ENCODE measurements around the gene RAD51D.
"Not testable (repeated sequence)": the region's sequence is repeated elsewhere in the genome, so short reads cannot be mapped to it uniquely, and the experiment has no call there.

Gene RAD51D

GRCh38 chr17:35141681-35142466 is 22.2 kb upstream of the RAD51D start, which contains the start of gene NLE1:
TSS of gene NLE1 (minus strand) at chr17:35142303. CDS start at chr17:35142275, 28 bp downstream.
- DNase-seq (ENCODE audit: low spot score), result peak; percentile 97

DNA sequence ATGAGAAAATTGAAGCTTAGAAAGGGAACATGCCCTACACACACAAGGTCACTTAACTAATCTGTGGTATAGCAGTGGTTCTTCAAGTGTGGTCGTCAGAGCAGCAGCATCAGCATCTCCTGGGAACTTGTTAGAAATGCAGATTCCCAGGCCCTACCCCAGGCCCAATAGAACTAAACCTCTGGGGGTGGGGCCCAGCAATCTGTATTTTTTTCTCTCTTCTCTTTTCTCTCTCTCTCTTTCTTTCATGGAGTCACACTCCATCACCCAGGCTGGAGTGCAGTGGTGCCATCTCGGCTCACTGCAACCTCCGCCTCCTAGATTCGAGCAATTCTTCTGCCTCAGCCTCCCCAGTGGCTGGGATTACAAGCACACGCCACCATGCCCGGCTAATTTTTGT is 18.6 kb upstream of the RAD51D start:
- no peak for DNase-seq (ENCODE audit: low spot score)

DNA sequence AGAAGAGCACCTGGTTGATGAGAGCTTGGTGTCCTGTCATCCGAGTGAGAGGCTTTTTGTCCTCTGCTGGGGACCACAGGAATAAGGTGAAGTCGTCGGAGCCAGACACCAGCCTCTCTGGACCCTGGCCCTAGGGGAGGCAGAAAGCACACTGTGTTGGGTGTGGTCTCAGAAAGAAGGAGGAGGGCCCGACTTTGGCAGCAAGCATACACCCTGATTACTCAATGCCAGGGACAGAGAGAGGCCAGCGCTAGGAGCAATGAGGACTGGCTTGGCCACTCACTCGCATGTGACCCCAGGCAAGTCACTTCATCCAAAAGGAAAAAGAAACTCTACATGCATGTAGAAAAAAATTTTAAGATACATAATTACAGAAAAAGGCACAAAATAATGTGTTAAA is 15.7 kb upstream of the RAD51D start:
- no peak for DNase-seq (ENCODE audit: low spot score)

GRCh38 chr17:35132816-35133550 is 13.3 kb upstream of the RAD51D start:
- DNase-seq (ENCODE audit: low spot score), result no peak

DNA sequence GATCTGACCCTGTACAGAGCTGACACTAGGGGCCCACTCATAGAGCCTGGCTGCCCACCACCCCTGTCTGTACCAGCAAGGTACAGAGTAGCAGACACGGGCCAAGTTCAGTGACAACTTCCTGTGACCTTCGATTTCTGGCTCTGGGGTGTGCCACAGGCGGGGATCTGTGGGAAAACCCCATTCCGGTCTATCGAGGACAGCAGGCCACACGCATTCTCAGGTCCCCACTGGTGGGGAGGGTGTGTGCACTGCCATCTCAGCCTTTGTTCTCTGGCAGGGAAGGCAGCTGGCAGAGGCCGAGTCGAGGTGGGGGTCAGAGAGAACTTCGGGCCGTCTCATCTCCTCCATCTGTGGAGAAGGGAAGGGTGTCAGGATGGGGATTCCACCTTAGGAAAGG is 12.4 kb upstream of the RAD51D start:
- no peak for DNase-seq (ENCODE audit: low spot score)

DNA sequence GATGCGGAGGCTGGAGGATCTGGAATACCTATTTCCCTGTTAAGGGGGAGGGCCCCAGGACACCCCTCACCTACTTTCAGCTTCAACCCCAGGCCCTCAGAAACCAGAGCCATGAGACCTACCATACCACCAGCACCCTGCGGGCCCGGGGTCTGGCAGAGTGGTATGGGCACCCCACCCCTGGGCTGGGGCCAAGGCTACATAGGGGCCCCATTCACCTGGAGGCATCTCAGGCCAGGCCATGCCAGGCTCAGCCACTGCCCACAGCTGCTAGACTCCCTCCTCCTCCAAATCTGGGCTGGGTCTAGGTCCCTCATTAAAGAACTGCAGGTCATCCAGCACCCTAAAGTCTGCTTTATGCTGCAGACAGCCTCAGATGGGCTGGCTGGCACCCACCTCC is 10.7 kb upstream of the RAD51D start:
- no peak for DNase-seq (ENCODE audit: low spot score)

DNA sequence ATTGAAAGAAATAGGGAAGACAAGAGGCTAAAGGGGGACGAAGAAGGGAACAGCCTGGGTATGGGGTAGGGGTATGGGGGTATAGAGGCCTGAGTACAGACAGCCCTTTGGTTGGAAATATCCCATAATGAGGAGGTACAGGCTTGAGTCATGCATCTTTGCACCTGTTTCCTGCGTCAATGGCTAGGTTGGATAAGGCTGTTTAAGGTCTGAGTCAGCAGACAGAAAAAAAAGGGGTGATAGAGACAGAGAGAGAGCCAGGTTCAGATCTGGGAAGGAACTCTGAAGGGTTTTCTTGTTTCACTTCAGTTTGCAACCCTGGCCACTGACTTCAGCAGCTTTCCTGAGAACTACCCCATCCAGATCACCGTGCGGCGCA is 10.3 kb upstream of the RAD51D start:
- DNase-seq (ENCODE audit: low spot score), result no peak

DNA sequence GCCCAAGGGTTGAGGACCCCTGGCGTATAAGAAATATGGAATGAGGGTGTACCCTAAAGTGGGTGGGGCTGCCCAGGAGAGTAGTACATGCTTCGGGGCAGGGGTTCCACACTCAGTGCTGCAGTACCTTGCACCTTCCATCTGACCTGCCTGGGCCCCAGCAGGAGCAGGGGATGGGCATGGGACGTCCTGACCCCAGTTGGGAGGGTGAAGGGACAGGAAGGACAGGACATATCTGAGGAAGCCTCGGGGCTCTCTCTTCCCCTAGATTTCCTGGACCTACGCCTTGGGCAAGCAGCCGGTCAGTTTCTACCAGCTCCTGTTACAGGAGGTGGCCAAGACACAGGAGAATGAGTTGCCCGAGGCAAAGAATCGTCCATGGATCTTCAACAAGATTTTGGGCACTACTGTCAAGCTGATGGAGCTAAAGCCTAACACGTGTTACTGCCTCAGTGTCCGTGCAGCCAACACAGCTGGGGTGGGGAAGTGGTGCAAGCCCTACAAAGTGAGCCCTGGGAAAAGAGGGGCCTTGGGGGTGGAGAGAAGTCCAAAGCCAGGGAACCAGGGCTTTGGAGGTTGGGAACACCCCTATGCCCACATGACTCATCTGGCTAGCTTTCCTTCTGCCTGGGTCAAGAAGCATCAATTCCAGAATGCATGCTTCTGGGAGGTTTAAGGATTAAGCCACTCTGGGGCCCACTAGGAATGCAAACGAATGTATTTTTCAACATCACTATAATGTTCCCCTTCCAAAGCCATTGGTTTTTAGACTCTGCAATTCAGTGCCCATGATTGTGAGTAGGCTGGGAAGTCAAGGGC is 9.7 kb upstream of the RAD51D start:
- DNase-seq (ENCODE audit: low spot score), result no peak

GRCh38 chr17:35127751-35128514 is 8.3 kb upstream of the RAD51D start:
- DNase-seq (ENCODE audit: low spot score), result no peak

GRCh38 chr17:35121315-35121714 is 1.7 kb upstream of the RAD51D start, which contains the start of gene FNDC8:
TSS of gene FNDC8 (plus strand) at chr17:35121615. CDS start at chr17:35121694, 79 bp downstream.
- DNase-seq (ENCODE audit: low spot score), result no peak

GRCh38 chr17:35117984-35118383 is 1.7 kb downstream of the RAD51D start:
- DNase-seq (ENCODE audit: low spot score), result no peak

DNA sequence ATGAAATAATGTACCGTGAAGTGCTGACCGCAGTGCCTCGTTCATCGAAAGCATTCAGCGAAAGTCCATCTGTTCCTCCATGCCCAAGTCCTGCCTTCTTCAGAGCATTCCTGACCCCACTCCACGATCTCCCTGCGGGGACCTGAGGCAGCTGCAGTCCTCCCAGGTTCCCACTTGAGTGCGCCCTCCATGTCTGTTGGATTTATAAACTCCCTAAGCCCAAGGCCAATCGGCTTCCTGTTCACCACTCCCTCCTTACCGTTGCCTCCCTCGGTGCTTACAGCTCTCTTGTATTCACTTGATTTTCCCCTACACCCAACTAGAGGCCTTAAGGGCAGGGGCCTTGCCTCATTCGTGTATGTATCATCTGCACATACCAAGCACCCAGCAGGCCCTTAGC is 2.8 kb downstream of the RAD51D start:
- no peak for DNase-seq (ENCODE audit: low spot score)

GRCh38 chr17:35110791-35111190 is 8.9 kb downstream of the RAD51D start:
- DNase-seq (ENCODE audit: low spot score), result not testable (repeated sequence)

DNA sequence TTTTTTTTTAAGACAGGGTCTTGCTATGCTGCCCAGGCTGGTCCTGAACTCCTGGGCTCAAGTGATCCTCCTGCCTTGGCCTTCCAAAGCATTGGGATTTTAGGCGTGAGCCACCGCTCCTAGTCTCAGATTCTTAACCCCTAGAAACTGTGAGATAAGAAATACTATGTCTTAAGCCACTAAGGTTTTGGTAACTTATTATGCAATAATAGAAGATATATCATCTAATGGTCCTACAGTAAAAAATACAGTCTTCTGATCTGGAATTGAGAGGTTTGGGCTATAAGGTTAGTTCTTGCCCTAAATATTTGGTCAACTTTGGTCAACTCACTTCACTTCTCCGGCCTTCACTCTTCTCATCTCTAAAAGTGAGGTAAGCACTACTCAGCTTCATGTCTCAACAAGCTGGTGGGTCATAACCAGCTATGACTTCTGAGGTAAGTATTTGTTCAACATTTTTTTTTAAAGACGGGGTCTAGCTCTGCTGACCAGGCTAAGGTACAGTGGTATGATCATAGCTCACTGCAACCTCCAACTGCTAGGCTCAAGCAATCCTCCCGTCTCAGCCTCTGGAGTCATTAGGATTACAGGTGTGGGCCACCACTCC is 14.7 kb downstream of the RAD51D start:
- DNase-seq (ENCODE audit: low spot score), result no peak

DNA sequence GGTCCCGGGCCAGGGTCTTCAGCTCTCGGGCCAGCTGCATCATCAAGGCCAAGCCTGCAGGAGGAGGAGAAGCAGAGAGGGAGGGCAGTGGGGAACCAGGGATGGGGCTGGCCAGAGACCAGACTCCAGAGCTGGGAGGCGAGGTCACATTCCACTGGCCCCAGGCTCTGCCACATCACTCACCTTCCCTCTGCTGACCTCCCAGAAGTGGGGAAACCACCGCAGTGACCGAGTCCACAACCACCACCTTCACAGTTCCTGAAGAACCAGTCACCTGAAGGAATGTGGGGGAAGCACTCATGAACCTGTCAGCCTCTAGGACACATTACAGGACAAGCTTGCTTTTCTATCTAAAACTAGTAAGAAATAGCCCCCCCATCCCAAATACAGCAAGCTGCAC is 16.4 kb downstream of the RAD51D start:
- no peak for DNase-seq (ENCODE audit: low spot score)

DNA sequence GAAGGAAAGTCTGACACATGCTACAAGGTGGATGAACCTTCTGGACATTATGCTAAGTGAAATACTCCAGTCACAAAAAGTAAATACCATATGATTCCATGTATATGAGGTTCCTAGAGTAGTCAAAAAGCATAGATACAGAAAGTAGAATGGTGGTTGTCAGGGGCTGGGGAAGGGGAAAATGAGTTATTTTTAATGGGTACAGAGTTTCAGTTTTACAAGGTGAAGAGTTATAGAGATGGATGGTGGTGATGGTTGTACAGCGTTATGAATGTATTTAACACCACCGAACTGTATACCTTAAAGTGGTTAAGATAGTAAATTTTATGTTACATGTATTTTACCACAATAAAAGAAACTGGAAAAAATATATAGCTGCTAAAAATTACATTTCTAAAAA is 17.9 kb downstream of the RAD51D start:
- no peak for DNase-seq (ENCODE audit: low spot score)

- no peak for DNase-seq (ENCODE audit: low spot score)
These were observed 18.6 kb downstream of the RAD51D start for GRCh38 chr17:35101036-35101435.

- no peak for DNase-seq (ENCODE audit: low spot score)
These were observed 19.8 kb downstream of the RAD51D start for GRCh38 chr17:35099908-35100307.

GRCh38 chr17:35097776-35098175 is 21.9 kb downstream of the RAD51D start:
- no peak for DNase-seq (ENCODE audit: low spot score)

GRCh38 chr17:35095741-35096140 is 23.9 kb downstream of the RAD51D start:
- DNase-seq (ENCODE audit: low spot score), result no peak

DNA sequence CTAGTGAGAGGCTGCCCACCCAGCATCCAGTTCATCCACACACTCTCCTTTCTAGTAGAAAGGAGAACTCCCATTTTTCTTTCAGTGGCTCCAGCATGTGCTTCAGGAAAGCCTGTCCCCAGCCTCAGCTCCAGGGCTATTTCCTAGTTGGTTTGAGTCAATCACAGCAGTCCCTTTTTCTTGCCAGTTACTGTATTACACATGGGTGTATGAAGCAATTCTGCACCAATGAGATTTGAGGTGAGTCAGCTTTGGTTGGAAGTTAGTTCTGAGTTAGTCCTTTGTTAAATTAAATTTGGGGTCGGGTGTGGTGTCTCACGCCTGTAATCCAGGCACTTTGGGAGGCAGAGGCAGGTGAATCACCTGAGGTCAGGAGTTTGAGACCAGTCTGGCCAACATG is 24.8 kb downstream of the RAD51D start:
- DNase-seq (ENCODE audit: low spot score), result no peak

Measured in HuH-7 (cell line).